ENCODE data around the gene SLC25A24.

GRCh38 chr1:108211014-108211413 is 10.9 kb upstream of the SLC25A24 start:
- TF ChIP-seq CSDC2 (CRISPR knock-in tag; IDR thresholded peaks at IDR 0.05) (no peak), TOX (CRISPR knock-in tag; IDR thresholded peaks at IDR 0.05; ENCODE audit: borderline replicate concordance) (no peak), GLIS3 (CRISPR knock-in tag; IDR thresholded peaks at IDR 0.05) (no peak), BACH2 (CRISPR knock-in tag; IDR thresholded peaks at IDR 0.05; ENCODE audit: borderline replicate concordance) (no peak)
